ENCODE measurements around the gene FOXP3. TPM values are rescaled to one million over a fixed set of nuclear protein-coding genes. Genes with fewer than 3 reads are reported as not detected.

Gene FOXP3
- total RNA-seq, 1 experiment from 2014 or later: 0.26 TPM

- no TSS peak for BruUV-seq (replicated peaks)
- intact Hi-C loops (cut with micrococcal nuclease; ENCODE audit: unreplicated experiment): no loop called here
- no peak overlapping the region for H3K4me3 ChIP-seq (ENCODE audit: low read depth in 2 of 2, low read length in 2 of 2)
Measured at GRCh38 chrX:49249616-49250015, 14.9 kb downstream of the FOXP3 start.

GRCh38 chrX:49249071-49249470 lies 15.4 kb downstream of the FOXP3 start:
- no peak overlapping the region for H3K4me3 ChIP-seq (ENCODE audit: low read depth in 2 of 2, low read length in 2 of 2)
- DNase-seq (ENCODE audit: low read depth, low spot score) (no peak), ATAC-seq (no peak)
- no peak for TF ChIP-seq CTCF (IDR thresholded peaks at IDR 0.05)
- TF ChIP-seq POLR2AphosphoS5 (IDR thresholded peaks at IDR 0.05; ENCODE audit: low read depth, low read length): no peak
- no peak for TF ChIP-seq TCF7L2 (IDR thresholded peaks at IDR 0.05; ENCODE audit: low read depth, low read length)
- TF ChIP-seq REST (IDR thresholded peaks at IDR 0.05; ENCODE audit: insufficient read depth in 1 of 2, low read depth in 2 of 2, low read length in 1 of 2): no peak
- TF ChIP-seq SIN3A (IDR thresholded peaks at IDR 0.05; ENCODE audit: borderline replicate concordance, insufficient read depth, low read depth, low read length): no peak
- no peak overlapping the region for H3K27ac ChIP-seq (ENCODE audit: low read length)
- ChIA-PET CTCF (no interaction called here), POLR2A (interaction anchor here (0.6 kb wide), 1 partner anchor 58 kb away, joined by 3 read pairs; no protein-coding TSS in a partner anchor)
- intact Hi-C loops (cut with micrococcal nuclease; ENCODE audit: unreplicated experiment): no loop called here
- H3K4me1 ChIP-seq (ENCODE audit: control insufficient read depth, insufficient read depth, low read length): no peaks in the 10 kb centered on the region
- in situ Hi-C loops (cut with HindIII; ENCODE audit: low pct_unique_long_range_greater_than_20kb, low sequenced_read_pairs): no loop called here
- no peaks in the 10 kb centered on the region for H3K36me3 ChIP-seq (ENCODE audit: control insufficient read depth, insufficient read depth, low read length)
- H3K9me3 ChIP-seq (ENCODE audit: control insufficient read depth, insufficient read depth, low read depth, low read length): no peaks in the 10 kb centered on the region
- no TSS peak for BruUV-seq (replicated peaks)
- no peaks in the 10 kb centered on the region for H3K27me3 ChIP-seq (ENCODE audit: control insufficient read depth, insufficient read depth, low read length)

More at GRCh38 chrX:49249616-49250015, 14.9 kb downstream of the FOXP3 start:
- Histone ChIP-seq H3K27ac (ENCODE audit: low read length) (no peak overlapping the region), H3K27me3 (ENCODE audit: control insufficient read depth, insufficient read depth, low read length) (no peaks in the 10 kb centered on the region), H3K9me3 (ENCODE audit: control insufficient read depth, insufficient read depth, low read depth, low read length) (no peaks in the 10 kb centered on the region), H3K36me3 (ENCODE audit: control insufficient read depth, insufficient read depth, low read length) (no peaks in the 10 kb centered on the region), H3K4me1 (ENCODE audit: control insufficient read depth, insufficient read depth, low read length) (no peaks in the 10 kb centered on the region)
- TF ChIP-seq POLR2AphosphoS5 (IDR thresholded peaks at IDR 0.05; ENCODE audit: low read depth, low read length): no peak
- TF ChIP-seq REST (IDR thresholded peaks at IDR 0.05; ENCODE audit: insufficient read depth in 1 of 2, low read depth in 2 of 2, low read length in 1 of 2): no peak
- no peak for TF ChIP-seq CTCF (IDR thresholded peaks at IDR 0.05)
- no peak for TF ChIP-seq TCF7L2 (IDR thresholded peaks at IDR 0.05; ENCODE audit: low read depth, low read length)
- no peak for TF ChIP-seq SIN3A (IDR thresholded peaks at IDR 0.05; ENCODE audit: borderline replicate concordance, insufficient read depth, low read depth, low read length)
- no peak for DNase-seq (ENCODE audit: low read depth, low spot score)
- in situ Hi-C loops (cut with HindIII; ENCODE audit: low pct_unique_long_range_greater_than_20kb, low sequenced_read_pairs): no loop called here
- ChIA-PET POLR2A (interaction anchor here (0.6 kb wide), 1 partner anchor 59 kb away, joined by 3 read pairs; no protein-coding TSS in a partner anchor), CTCF (no interaction called here)
- no peak for ATAC-seq
